ENCODE results near the gene ADARB1.

- TF ChIP-seq CTCF (IDR thresholded peaks at IDR 0.05; ENCODE audit: low read length) (no peak), EZH2 (IDR thresholded peaks at IDR 0.05; ENCODE audit: borderline replicate concordance, low read length) (no peak)
Measured at GRCh38 chr21:45114072-45114471, 39.7 kb downstream of the ADARB1 start.

Measured in OCI-LY1 (cell line).